H1 (cell line): ENCODE results near the gene EHD4. TPM values are rescaled to one million over a fixed set of nuclear protein-coding genes. Genes with fewer than 3 reads are reported as not detected.

Experiments used
- RFX5 ChIP-seq: IDR thresholded peaks from 2 replicates; pipeline ENCODE4 v1.6.1; 2011; ENCODE audit warnings: low read depth, low read length, improper control_type of control experiment, borderline replicate concordance
- polyA plus RNA-seq, 7 experiments: library from polyadenylated mRNA; depleted of rRNA in 3 of 7; stranded (reverse) in 5 of 7; unstranded in 2 of 7; fragments of >200 nt in 5 of 7; fragments of 200-250 nt in 2 of 7; gene quantifications; 1 replicate in 5 of 7; 2 replicates in 1 of 7; 4 replicates in 1 of 7; pipeline versions ENCODE4 v1.2.1 to v1.2.3, GENCODE V29; 2011 to 2013; ENCODE audit warnings: missing spikeins in 2 of 7, mixed read lengths in 2 of 7
- total RNA-seq: library from RNA; stranded (reverse); fragmentation: NEBNext Ultra II Directional; extraction: Animal tissue kit (Norgen Biotek cat#: 25700); gene quantifications from 2 replicates; pipeline ENCODE4 v1.2.1, GENCODE V29; 2021
- TF ChIP-seq, protein P1 (sequence below): IDR thresholded peaks from 2 replicates; pipeline ENCODE4 v1.6.1; 2011; ENCODE audit warnings: low read length, improper control_type of control experiment

EHD4 gene
- total and polyA plus RNA-seq, 2 of the 8 experiments (the other 6 are each of a cell fraction or from before 2014, with no cell fraction given): 17.5 to 24.5 TPM

DNA sequence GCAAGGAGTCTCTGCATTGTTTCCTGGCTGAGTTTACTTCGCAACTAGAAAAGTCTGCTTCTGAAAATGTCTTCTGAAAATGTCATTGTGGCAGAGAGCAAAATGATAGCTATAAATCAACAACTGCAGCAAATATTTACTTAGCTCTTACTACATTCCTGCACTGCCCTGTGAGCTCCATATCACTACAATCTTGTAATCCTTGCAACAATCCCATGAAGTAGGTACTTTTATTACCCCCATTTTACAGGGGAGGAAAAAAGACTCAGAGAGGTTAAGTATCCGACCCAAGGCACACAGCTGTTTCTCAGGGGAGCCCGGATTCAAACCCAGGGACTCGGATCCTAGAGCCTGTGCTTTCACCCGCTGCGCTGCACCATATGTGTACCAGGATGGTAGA lies 44.3 kb downstream of the EHD4 start (continued):
- TF ChIP-seq, protein P1, sequence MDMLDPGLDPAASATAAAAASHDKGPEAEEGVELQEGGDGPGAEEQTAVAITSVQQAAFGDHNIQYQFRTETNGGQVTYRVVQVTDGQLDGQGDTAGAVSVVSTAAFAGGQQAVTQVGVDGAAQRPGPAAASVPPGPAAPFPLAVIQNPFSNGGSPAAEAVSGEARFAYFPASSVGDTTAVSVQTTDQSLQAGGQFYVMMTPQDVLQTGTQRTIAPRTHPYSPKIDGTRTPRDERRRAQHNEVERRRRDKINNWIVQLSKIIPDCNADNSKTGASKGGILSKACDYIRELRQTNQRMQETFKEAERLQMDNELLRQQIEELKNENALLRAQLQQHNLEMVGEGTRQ: no peak
- no peak for TF ChIP-seq RFX5
- TF ChIP-seq, all 59 proteins: peak for 0
